H1 (cell line): ENCODE measurements around the gene ACSL6. TPM values are rescaled to one million over a fixed set of nuclear protein-coding genes. Genes with fewer than 3 reads are reported as not detected.

Experiments
- CTCF ChIA-PET: fragments of 300-600 bp; sonication (Branson Sonifier 250); formaldehyde crosslinking; loops from one replicate; lab custom pipeline; 2021; ENCODE audit not compliant: partially characterized antibody; lab: Charles Lee
- POLR2A ChIA-PET: fragments of 300-600 bp; sonication (Branson Sonifier 250); formaldehyde crosslinking; loops from one replicate; lab custom pipeline; 2021; ENCODE audit warnings: inconsistent platforms; ENCODE audit not compliant: partially characterized antibody; lab: Charles Lee
- DNase-seq, 2 experiments: peaks; one replicate each; pipeline versions ENCODE4 v3.0.0 to v3.0.0-alpha.2; 2010 to 2022; ENCODE audit warnings: low spot score in 2 of 2, low read depth in 1 of 2, mixed read lengths in 1 of 2
- FAIRE-seq: peaks from 2 replicates; lab custom pipeline; 2011; peaks lifted over from hg19 to GRCh38; lab: Jason Lieb, UNC
- H2AFZ ChIP-seq: 2 replicates; pipeline ENCODE4 v1.8.1; 2012; ENCODE audit warnings: low read length, inconsistent platforms
- H2AK5ac ChIP-seq: 2 replicates; pipeline ENCODE4 v1.6.1; 2013; ENCODE audit warnings: low read depth, low read length
- H2BK120ac ChIP-seq: replicated peaks from 2 replicates; pipeline ENCODE3; 2013; ENCODE audit warnings: low read depth, low read length, inconsistent platforms
- H2BK12ac ChIP-seq: 2 replicates; pipeline ENCODE4 v1.6.1; 2013; ENCODE audit warnings: low read depth, low read length
- H2BK15ac ChIP-seq: 2 replicates; pipeline ENCODE4 v1.6.1; 2013; ENCODE audit warnings: low read length
- H2BK20ac ChIP-seq: 2 replicates; pipeline ENCODE4 v1.6.1; 2013; ENCODE audit warnings: low read length
- H2BK5ac ChIP-seq: 2 replicates; pipeline ENCODE4 v1.6.1; 2013; ENCODE audit warnings: low read depth, low read length
- H3K14ac ChIP-seq: 2 replicates; pipeline ENCODE4 v1.6.1; 2013; ENCODE audit warnings: inconsistent platforms; ENCODE audit not compliant: insufficient read length
- H3K18ac ChIP-seq: 2 replicates; pipeline ENCODE4 v1.6.1; 2013; ENCODE audit warnings: low read length; ENCODE audit errors: extremely low read depth
- H3K23ac ChIP-seq: 2 replicates; pipeline ENCODE4 v1.6.1; 2013; ENCODE audit warnings: inconsistent platforms; ENCODE audit not compliant: insufficient read length
- H3K23me2 ChIP-seq: 2 replicates; pipeline ENCODE4 v1.6.1; 2013; ENCODE audit warnings: low read depth, low read length
- H3K27ac ChIP-seq: 2 replicates; pipeline ENCODE4 v1.6.1; 2011; ENCODE audit warnings: low read depth, low read length, inconsistent platforms
- H3K27me3 ChIP-seq, 4 experiments: replicated peaks in 1 of 4; 1 replicate in 1 of 4; 2 replicates in 3 of 4; pipeline versions ENCODE4 v1.6.1 to v1.8.1; 2011 to 2013; ENCODE audit warnings: low read length in 3 of 4, mild to moderate bottlenecking in 3 of 4, inconsistent platforms in 2 of 4, mixed read lengths in 2 of 4, moderate library complexity in 1 of 4; ENCODE audit not compliant: control insufficient read depth in 3 of 4, insufficient read depth in 3 of 4; ENCODE audit errors: extremely low read depth in 1 of 4
- H3K36me3 ChIP-seq, 4 experiments: 2 replicates each; pipeline versions ENCODE4 v1.6.1 to v1.8.1; 2011 to 2013; ENCODE audit warnings: mild to moderate bottlenecking in 4 of 4, low read length in 3 of 4, moderate library complexity in 2 of 4, control low read depth in 1 of 4, inconsistent platforms in 1 of 4; ENCODE audit not compliant: insufficient read depth in 4 of 4, control insufficient read depth in 2 of 4
- H3K4ac ChIP-seq: replicated peaks from 2 replicates; pipeline ENCODE3; 2013; ENCODE audit warnings: low read length, low read depth, mixed read lengths, inconsistent platforms; ENCODE audit not compliant: insufficient read length
- H3K4me1 ChIP-seq, 4 experiments: replicated peaks in 1 of 4; 1 replicate in 1 of 4; 2 replicates in 3 of 4; pipeline versions ENCODE4 v1.6.1 to v1.8.1; 2011 to 2013; ENCODE audit warnings: low read length in 3 of 4, inconsistent platforms in 2 of 4, mixed read lengths in 1 of 4; ENCODE audit not compliant: insufficient read depth in 4 of 4, control insufficient read depth in 3 of 4
- H3K4me2 ChIP-seq, 2 experiments: 2 replicates each; pipeline versions ENCODE4 v1.6.1 to v1.8.1; 2011 to 2013; ENCODE audit warnings: low read depth in 2 of 2, low read length in 2 of 2, control low read depth in 1 of 2, inconsistent platforms in 1 of 2, mild to moderate bottlenecking in 1 of 2; ENCODE audit not compliant: insufficient read depth in 1 of 2
- H3K4me3 ChIP-seq, 4 experiments: fragments of 200-600, 300-600 bp in 1 of 4; sonication (generic), shearing (Covaris generic), sonication (Bioruptor Twin) in 1 of 4; 2 replicates each; pipeline versions ENCODE4 v1.5.1 to v1.8.1; 2011 to 2016; ENCODE audit warnings: low read length in 4 of 4, low read depth in 3 of 4, control low read depth in 2 of 4, inconsistent platforms in 2 of 4, mild to moderate bottlenecking in 2 of 4, mixed read lengths in 1 of 4, moderate library complexity in 1 of 4; ENCODE audit not compliant: insufficient read depth in 2 of 4; ENCODE audit errors: extremely low read depth in 1 of 4
- H3K56ac ChIP-seq: replicated peaks from 2 replicates; pipeline ENCODE3; 2013; ENCODE audit warnings: low read depth, mild to moderate bottlenecking, mixed read lengths, low read length, inconsistent platforms; ENCODE audit not compliant: insufficient read length
- H3K79me1 ChIP-seq: 2 replicates; pipeline ENCODE4 v1.6.1; 2013; ENCODE audit warnings: low read depth, low read length, control low read depth
- H3K79me2 ChIP-seq, 2 experiments: 2 replicates each; pipeline versions ENCODE4 v1.6.1 to v1.8.1; 2012 to 2013; ENCODE audit warnings: low read length in 2 of 2, mild to moderate bottlenecking in 2 of 2, inconsistent platforms in 1 of 2; ENCODE audit not compliant: insufficient read depth in 2 of 2, control insufficient read depth in 1 of 2
- H3K9ac ChIP-seq, 4 experiments: replicated peaks in 1 of 4; 1 replicate in 1 of 4; 2 replicates in 3 of 4; pipeline versions ENCODE4 v1.6.1 to v1.8.1; 2011 to 2013; ENCODE audit warnings: low read depth in 3 of 4, low read length in 3 of 4, control low read depth in 2 of 4, mild to moderate bottlenecking in 2 of 4, moderate library complexity in 2 of 4, inconsistent platforms in 1 of 4; ENCODE audit errors: extremely low read depth in 1 of 4
- H3K9me3 ChIP-seq, 2 experiments: 2 replicates each; pipeline versions ENCODE4 v1.6.1 to v1.8.1; 2012 to 2013; ENCODE audit warnings: mild to moderate bottlenecking in 2 of 2, moderate library complexity in 2 of 2, control low read depth in 1 of 2, inconsistent platforms in 1 of 2, low read depth in 1 of 2, low read length in 1 of 2, mixed read lengths in 1 of 2; ENCODE audit not compliant: insufficient read depth in 2 of 2
- H4K20me1 ChIP-seq, 2 experiments: replicated peaks in 1 of 2; 2 replicates each; pipeline versions ENCODE3 to v1.8.1; 2011 to 2013; ENCODE audit warnings: inconsistent platforms in 2 of 2, low read length in 2 of 2, mild to moderate bottlenecking in 1 of 2; ENCODE audit not compliant: insufficient read depth in 2 of 2, control insufficient read depth in 1 of 2
- H4K5ac ChIP-seq: 2 replicates; pipeline ENCODE4 v1.6.1; 2013; ENCODE audit warnings: low read length, low read depth, mixed read lengths, inconsistent platforms; ENCODE audit not compliant: insufficient read length
- H4K8ac ChIP-seq: 2 replicates; pipeline ENCODE4 v1.8.0; 2013; ENCODE audit warnings: mild to moderate bottlenecking, moderate library complexity, low read length, inconsistent platforms; ENCODE audit not compliant: insufficient read depth; ENCODE audit errors: extremely low read depth
- H4K91ac ChIP-seq: replicated peaks from 2 replicates; pipeline ENCODE3; 2013; ENCODE audit warnings: low read length, mixed read lengths, inconsistent platforms; ENCODE audit not compliant: insufficient read length
- CHD1 ChIP-seq: IDR thresholded peaks from 2 replicates; pipeline ENCODE4 v1.6.1; 2012; ENCODE audit warnings: low read depth, low read length, improper control_type of control experiment
- CTBP2 ChIP-seq: IDR thresholded peaks from 2 replicates; pipeline ENCODE4 v1.7.0; 2011; ENCODE audit warnings: borderline replicate concordance, mild to moderate bottlenecking, moderate library complexity, mixed read lengths, low read length; ENCODE audit not compliant: insufficient read depth, insufficient read length
- NRF1 ChIP-seq: IDR thresholded peaks from 2 replicates; pipeline ENCODE4 v1.6.1; 2011; ENCODE audit warnings: mild to moderate bottlenecking, low read depth, low read length, improper control_type of control experiment
- POLR2AphosphoS5 ChIP-seq: IDR thresholded peaks from 2 replicates; pipeline ENCODE4 v1.6.1; 2011; ENCODE audit warnings: low read depth, low read length
- POU5F1 ChIP-seq: IDR thresholded peaks from 2 replicates; pipeline ENCODE4 v1.6.1; 2011; ENCODE audit warnings: low read depth, mild to moderate bottlenecking, low read length, moderate library complexity
- RAD21 ChIP-seq, 2 experiments: IDR thresholded peaks in 1 of 2; conservative IDR thresholded peaks in 1 of 2; 2 replicates each; pipeline ENCODE4 v1.6.1; 2011; ENCODE audit warnings: low read depth in 2 of 2, low read length in 2 of 2, improper control_type of control experiment in 1 of 2, inconsistent platforms in 1 of 2, mild to moderate bottlenecking in 1 of 2, moderate library complexity in 1 of 2
- SAP30 ChIP-seq: fragments of 300-600 bp; sonication (generic); IDR thresholded peaks from 2 replicates; pipeline ENCODE4 v1.7.1; 2012; ENCODE audit warnings: low read length, moderate library complexity, mild to moderate bottlenecking, inconsistent platforms; ENCODE audit not compliant: insufficient read depth, insufficient replicate concordance
- SIX5 ChIP-seq: IDR thresholded peaks from 2 replicates; pipeline ENCODE4 v1.6.1; 2011; ENCODE audit warnings: mild to moderate bottlenecking, low read depth, low read length
- SP1 ChIP-seq: IDR thresholded peaks from 2 replicates; pipeline ENCODE4 v1.6.1; 2011; ENCODE audit warnings: low read depth, low read length
- TCF12 ChIP-seq: IDR thresholded peaks from 2 replicates; pipeline ENCODE4 v1.6.1; 2011; ENCODE audit warnings: low read depth, mild to moderate bottlenecking, low read length
- WGBS, 2 experiments: shearing (Covaris generic) in 1 of 2; methylation state at CpG; one replicate each; pipeline versions ENCODE4 v1.1.6 to v1.1.7; 2013 to 2015; ENCODE audit warnings: low lambda C conversion rate in 2 of 2, mixed read lengths in 2 of 2, inconsistent platforms in 1 of 2, low coverage in 1 of 2, missing lambda C conversion rate in 1 of 2; ENCODE audit not compliant: insufficient replicate concordance in 2 of 2, insufficient coverage in 1 of 2, insufficient read length in 1 of 2; ENCODE audit errors: extremely low coverage in 1 of 2, missing lambda C conversion rate in 1 of 2; 5-methylcytosine and 5-hydroxymethylcytosine counted together
- polyA plus RNA-seq, 7 experiments: library from polyadenylated mRNA; depleted of rRNA in 3 of 7; stranded (reverse) in 5 of 7; unstranded in 2 of 7; fragments of >200 nt in 5 of 7; fragments of 200-250 nt in 2 of 7; gene quantifications; 1 replicate in 5 of 7; 2 replicates in 1 of 7; 4 replicates in 1 of 7; pipeline versions ENCODE4 v1.2.1 to v1.2.3, GENCODE V29; 2011 to 2013; ENCODE audit warnings: missing spikeins in 2 of 7, mixed read lengths in 2 of 7
- total RNA-seq: library from RNA; stranded (reverse); fragmentation: NEBNext Ultra II Directional; extraction: Animal tissue kit (Norgen Biotek cat#: 25700); gene quantifications from 2 replicates; pipeline ENCODE4 v1.2.1, GENCODE V29; 2021

ACSL6 gene
- total and polyA plus RNA-seq, 2 of the 8 experiments (the other 6 are each of a cell fraction or from before 2014, with no cell fraction given) = 2.3 to 2.4 TPM

- Histone ChIP-seq H4K20me1 (no peaks in the 10 kb centered on the region), H2BK5ac (no peak overlapping the region), H2AFZ (no peak overlapping the region), H4K8ac (no peak overlapping the region), H3K79me2 (no peaks in the 10 kb centered on the region), H2BK20ac (no peak overlapping the region)
- TF ChIP-seq CHD1 (no peak), TCF12 (no peak), SIX5 (no peak), POU5F1 (no peak), RAD21 (IDR thresholded peaks at IDR 0.05 in 1 of 2, conservative IDR thresholded peaks at IDR 0.05 in 1 of 2; ENCODE audit: low read depth in 2 of 2, low read length in 2 of 2) (no peak), SAP30 (no peak), POLR2AphosphoS5 (no peak), NRF1 (no peak), CTBP2 (no peak), SP1 (no peak)
- TF ChIP-seq, all 59 proteins: peak for 0
- no peak overlapping the region for H3K56ac ChIP-seq
- 95% methylated on average over 10 of the region's 10 CpGs; no CpG with 5 or more reads in 1 of the 2 experiments for WGBS, 2 experiments
- no peaks in the 10 kb centered on the region for H3K23me2 ChIP-seq
- no peak overlapping the region for H2BK120ac ChIP-seq
- DNase-seq (no peak), FAIRE-seq (no peak)
- H3K27me3 ChIP-seq = no peaks in the 10 kb centered on the region
- H3K14ac ChIP-seq = no peak overlapping the region
- no peak overlapping the region for H4K5ac ChIP-seq
- H3K36me3 ChIP-seq = no peaks in the 10 kb centered on the region
- H3K4ac ChIP-seq = no peak overlapping the region
- H3K27ac ChIP-seq = no peak overlapping the region
- ChIA-PET CTCF (no interaction called here), POLR2A (no interaction called here)
- H3K4me2 ChIP-seq = no peak overlapping the region
- H3K79me1 ChIP-seq = no peaks in the 10 kb centered on the region
- H4K91ac ChIP-seq = no peak overlapping the region
- peaks cover 0 to 5% (median 1%) of the 10 kb centered on the region in 4 experiments; a peak in 1 of 7 replicates for H3K4me1 ChIP-seq
- no peak overlapping the region for H3K18ac ChIP-seq
- no peak overlapping the region for H2BK15ac ChIP-seq
- no peak overlapping the region for H2AK5ac ChIP-seq
- H3K4me3 ChIP-seq = no peak overlapping the region
- H3K23ac ChIP-seq = no peak overlapping the region
- no peaks in the 10 kb centered on the region for H3K9me3 ChIP-seq
- no peak overlapping the region for H2BK12ac ChIP-seq
- no peak overlapping the region for H3K9ac ChIP-seq
Measured at GRCh38 chr5:132044207-132044606, 32.7 kb upstream of the ACSL6 start.
